Activated CD8-positive, alpha-beta memory T cell treated with anti-CD3 and anti-CD28 coated beads for 1 hour (primary cell): ENCODE results near the gene PFKFB2.

Source experiments
- DNase-seq, 2 donors: peaks; one replicate each; pipeline ENCODE4 v3.0.0-alpha.2; 2020; ENCODE audit warnings: low read depth in 1 of 2; ENCODE audit errors: extremely low read depth in 1 of 2

The PFKFB2 gene

GRCh38 chr1:207088161-207088560 lies 35.1 kb downstream of the PFKFB2 start:
- DNase-seq = no peak

- DNase-seq = no peak
Measured at GRCh38 chr1:207088701-207089626, 35.9 kb downstream of the PFKFB2 start, which contains the start of gene C4BPB. TSS of gene C4BPB (plus strand) at chr1:207088860. CDS start at chr1:207089532, 672 bp downstream.

DNA sequence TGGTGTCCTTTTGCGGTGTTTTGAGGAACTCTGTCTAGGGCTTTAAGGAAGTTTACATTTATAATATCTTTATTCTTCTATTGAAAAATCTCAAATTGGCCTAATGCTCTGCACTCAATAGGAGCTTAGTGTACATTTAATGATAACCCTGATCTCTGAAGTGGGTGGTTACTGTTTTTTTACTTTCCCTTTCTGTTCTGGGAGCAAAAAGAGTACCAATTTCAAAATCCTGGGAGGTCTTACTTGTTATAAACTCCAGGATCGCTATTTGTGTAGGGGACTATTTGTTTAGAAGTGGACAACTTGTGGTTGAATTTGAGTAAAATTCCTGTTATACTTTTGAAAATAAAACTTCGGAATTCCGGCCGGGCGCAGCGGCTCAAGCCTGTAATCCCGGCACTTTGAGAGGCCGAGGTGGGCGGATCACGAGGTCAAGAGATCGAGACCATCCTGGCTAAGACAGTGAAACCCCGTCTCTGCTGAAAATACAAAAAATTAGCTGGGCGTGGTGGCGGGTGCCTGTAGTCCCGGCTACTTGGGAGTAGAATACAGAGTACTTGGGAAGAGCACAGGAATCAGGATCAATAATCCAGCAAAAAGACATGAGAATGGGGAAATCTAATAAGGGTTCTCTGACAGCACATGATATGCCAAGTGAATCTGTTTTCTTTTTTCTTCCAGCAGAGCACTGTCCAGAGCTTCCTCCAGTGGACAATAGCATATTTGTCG lies 36.7 kb downstream of the PFKFB2 start:
- no peak for DNase-seq

GRCh38 chr1:207091200-207091908 lies 38.3 kb downstream of the PFKFB2 start:
- no peak for DNase-seq

- no peak for DNase-seq
Measured at GRCh38 chr1:207093944-207094343, 40.9 kb downstream of the PFKFB2 start.

GRCh38 chr1:207097871-207098324 lies 44.8 kb downstream of the PFKFB2 start:
- DNase-seq = no peak

DNA sequence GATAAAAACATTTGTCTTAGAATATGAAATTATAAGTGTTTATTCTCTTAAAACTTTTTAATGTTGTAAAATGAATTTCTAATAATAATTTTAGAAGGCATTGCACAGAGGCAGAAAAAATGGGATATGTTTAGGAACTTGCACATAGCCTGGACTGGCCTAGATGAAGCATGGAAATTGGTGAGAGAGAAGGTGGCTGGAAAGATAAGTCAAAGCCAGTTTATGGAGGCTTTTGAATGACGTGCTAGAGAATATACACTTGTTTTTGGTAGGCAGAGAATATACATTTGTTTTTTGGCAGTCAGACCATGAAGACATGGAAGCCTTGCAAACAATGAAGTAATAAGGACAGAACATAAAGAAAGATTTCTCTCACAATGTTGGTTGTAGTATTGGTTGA lies 48.6 kb downstream of the PFKFB2 start:
- DNase-seq = no peak

DNA sequence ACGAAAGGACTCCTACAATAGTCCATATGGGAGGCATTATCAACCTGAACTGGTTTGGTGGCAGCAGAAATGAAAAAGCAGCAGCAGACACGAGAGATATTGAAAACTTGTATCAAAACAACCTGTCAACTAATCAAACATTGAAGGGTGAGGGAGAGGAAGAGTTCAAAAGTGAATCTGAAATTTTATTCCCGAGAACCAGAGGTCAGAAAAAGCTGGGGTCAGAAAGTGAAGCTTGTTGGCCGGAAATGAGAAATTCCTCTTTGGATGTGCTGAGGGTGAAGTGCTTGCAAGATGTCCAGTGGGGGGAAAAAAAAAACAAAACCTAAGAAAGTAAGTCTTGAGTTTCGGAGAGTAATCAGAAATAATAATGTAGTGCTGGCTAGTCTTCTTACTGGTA lies 49.1 kb downstream of the PFKFB2 start:
- no peak for DNase-seq

GRCh38 chr1:207102659-207103058 lies 49.6 kb downstream of the PFKFB2 start:
- DNase-seq = no peak

DNA sequence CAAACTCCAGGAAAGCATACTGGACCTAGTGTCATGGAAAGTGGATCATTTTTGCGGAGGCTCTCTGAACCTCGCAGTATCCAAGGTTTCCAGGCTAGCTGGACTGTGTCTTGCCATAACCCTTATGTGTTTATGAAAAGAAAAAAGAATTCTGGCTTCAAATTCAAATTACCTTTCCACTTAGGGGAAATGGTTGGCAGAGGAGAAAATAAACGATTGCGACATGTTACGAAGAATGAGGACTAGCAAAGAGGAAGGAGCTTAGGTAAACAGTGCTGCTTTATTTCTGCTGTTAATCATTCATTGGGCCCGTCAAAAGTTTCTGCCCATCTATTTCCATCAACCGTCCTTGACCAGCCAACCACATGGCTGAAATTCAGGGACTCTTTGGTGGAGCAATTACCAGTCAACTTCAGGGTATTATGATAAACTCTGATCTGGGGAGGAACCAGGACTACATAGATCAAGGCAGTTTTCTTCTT lies 50.9 kb downstream of the PFKFB2 start, which contains the start of gene C4BPA:
TSS of gene C4BPA (plus strand) at position 342 of the 482 bp plus-strand sequence. CDS start 8,793 bp downstream, outside the sequence.
- no peak for DNase-seq

GRCh38 chr1:207109004-207109403 lies 55.9 kb downstream of the PFKFB2 start:
- DNase-seq = no peak

GRCh38 chr1:207112616-207113296 lies 59.7 kb downstream of the PFKFB2 start:
- DNase-seq = no peak

GRCh38 chr1:207115269-207115668 lies 62.2 kb downstream of the PFKFB2 start:
- no peak for DNase-seq

DNA sequence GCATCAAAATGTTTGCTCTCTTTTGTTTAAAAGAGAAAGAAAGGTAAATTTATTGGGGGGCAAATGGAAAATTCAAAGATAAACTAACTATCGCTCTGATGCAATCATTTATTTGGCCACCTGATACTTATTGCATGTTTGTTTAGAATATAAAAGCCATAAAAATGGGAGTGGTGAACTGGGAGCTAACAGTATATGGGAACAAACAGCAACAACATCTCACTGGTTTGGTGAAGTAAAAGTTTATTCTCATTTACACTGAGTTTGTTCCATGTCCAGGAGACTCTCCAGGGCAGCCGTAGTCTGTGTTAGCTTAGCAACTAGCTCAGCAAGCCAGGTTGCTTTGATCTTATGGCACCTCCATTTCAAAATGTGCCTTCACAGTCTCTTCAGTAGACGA lies 71.3 kb downstream of the PFKFB2 start:
- no peak for DNase-seq

DNA sequence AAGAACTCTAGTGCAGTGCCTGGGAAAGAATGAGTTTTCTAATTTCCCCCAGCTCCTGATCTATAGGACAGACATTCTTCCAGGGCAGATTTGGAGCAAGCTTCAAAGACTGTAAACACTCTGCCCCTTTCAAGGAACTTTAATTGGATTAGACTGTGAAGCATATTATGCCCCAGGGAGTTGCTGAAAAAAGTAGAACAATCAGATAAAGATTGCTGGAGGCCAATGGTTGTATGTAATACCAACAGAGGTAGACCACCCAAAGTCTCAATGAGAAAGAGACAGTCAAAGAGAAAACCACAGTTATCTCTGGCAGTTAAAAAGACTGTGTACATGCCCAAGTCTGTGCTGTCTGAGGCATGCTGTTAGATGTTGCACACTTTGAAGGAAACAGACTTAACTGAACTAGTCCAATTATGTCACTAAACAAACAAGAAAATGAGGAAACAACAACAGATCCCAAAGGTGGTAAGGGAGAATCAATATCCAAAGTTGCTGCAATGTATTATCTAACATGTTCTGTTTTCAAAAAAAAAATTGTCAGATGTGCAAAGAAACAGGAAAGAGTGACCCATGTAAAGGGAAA lies 75.4 kb downstream of the PFKFB2 start:
- DNase-seq = no peak

GRCh38 chr1:207129053-207129452 lies 76.0 kb downstream of the PFKFB2 start:
- no peak for DNase-seq
